Endothelial cell of umbilical vein (primary cell): ENCODE results near the gene CAT.

Experiments used
- POLR2AphosphoS5 ChIP-seq: IDR thresholded peaks from 2 replicates; pipeline ENCODE4 v1.6.1; 2012; ENCODE audit warnings: low read depth, mild to moderate bottlenecking, control low read depth, low read length, moderate library complexity; ENCODE audit not compliant: insufficient read depth
- TF ChIP-seq, protein P1 (sequence below), 2 donors: IDR thresholded peaks; 1 replicate in 1 of 2; 2 replicates in 1 of 2; pipeline ENCODE4 v1.5.1; 2011; ENCODE audit warnings: low read length in 2 of 2, mild to moderate bottlenecking in 2 of 2, moderate library complexity in 2 of 2, control low read depth in 1 of 2, inconsistent platforms in 1 of 2, low read depth in 1 of 2; ENCODE audit not compliant: insufficient read depth in 1 of 2; ENCODE audit errors: extremely low read depth in 1 of 2

DNA sequence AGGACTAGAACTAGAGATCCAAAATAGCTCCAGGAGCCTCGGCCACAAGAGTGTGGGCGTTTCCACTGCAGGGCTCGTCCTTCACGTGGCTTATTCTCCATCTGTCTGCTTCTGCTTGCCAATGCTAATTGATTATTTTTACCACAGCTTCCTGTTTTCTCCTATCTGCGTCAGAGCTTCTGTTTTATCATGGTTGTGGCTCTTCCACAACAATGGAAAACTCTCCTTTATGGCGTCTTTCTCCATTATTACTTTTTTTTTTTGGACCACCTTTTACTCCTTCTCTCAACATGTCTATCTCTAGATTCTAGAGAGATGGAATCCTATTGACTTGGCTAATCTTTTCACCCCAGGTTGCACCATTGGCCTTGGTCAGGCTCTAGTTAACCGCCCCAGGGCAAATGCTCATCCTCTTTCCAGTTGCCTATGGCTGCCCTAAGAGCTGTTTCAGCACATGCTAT lies 25.9 kb downstream of the CAT start:
- TF ChIP-seq, protein P1, sequence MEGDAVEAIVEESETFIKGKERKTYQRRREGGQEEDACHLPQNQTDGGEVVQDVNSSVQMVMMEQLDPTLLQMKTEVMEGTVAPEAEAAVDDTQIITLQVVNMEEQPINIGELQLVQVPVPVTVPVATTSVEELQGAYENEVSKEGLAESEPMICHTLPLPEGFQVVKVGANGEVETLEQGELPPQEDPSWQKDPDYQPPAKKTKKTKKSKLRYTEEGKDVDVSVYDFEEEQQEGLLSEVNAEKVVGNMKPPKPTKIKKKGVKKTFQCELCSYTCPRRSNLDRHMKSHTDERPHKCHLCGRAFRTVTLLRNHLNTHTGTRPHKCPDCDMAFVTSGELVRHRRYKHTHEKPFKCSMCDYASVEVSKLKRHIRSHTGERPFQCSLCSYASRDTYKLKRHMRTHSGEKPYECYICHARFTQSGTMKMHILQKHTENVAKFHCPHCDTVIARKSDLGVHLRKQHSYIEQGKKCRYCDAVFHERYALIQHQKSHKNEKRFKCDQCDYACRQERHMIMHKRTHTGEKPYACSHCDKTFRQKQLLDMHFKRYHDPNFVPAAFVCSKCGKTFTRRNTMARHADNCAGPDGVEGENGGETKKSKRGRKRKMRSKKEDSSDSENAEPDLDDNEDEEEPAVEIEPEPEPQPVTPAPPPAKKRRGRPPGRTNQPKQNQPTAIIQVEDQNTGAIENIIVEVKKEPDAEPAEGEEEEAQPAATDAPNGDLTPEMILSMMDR (IDR thresholded peaks at IDR 0.05; ENCODE audit: extremely low read depth in 1 of 2, insufficient read depth in 1 of 2, low read depth in 1 of 2, low read length in 2 of 2): no peak
- no peak for TF ChIP-seq POLR2AphosphoS5
